Breast epithelium (tissue), 3 donors: ENCODE data around the gene AP3M1.

Experiments used
- POLR2A ChIP-seq: fragments of 450-650 bp; IDR thresholded peaks from one replicate; pipeline ENCODE4 v1.6.1; 2016; ENCODE audit warnings: antibody characterized with exemption, mild to moderate bottlenecking, moderate library complexity
- TF ChIP-seq, protein P1 (sequence below), 3 donors: fragments of 450-650 bp; IDR thresholded peaks; one replicate each; pipeline ENCODE4 v1.5.1; 2016 to 2017; ENCODE audit warnings: antibody characterized with exemption in 3 of 3, mild to moderate bottlenecking in 3 of 3, moderate library complexity in 3 of 3

DNA sequence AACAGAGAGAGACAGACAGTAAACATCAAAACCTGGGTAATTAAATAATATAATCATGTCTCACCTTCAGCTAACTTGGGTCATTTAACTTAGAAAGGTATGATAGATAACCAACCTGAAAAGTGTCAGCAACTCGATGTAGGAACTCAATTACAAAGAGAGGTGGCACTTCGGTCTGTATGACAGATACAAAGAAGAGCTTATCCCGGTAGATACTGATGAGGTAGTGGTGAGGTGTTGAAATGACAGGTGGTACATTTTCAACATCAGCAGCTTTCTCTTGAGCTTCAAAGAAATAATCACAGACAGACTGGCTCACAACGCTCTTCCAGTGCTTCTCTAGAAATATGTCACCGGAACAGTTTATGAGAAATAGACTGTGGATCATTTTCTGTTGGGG lies 12.6 kb downstream of the AP3M1 start:
- no peak for TF ChIP-seq POLR2A
- TF ChIP-seq, protein P1, sequence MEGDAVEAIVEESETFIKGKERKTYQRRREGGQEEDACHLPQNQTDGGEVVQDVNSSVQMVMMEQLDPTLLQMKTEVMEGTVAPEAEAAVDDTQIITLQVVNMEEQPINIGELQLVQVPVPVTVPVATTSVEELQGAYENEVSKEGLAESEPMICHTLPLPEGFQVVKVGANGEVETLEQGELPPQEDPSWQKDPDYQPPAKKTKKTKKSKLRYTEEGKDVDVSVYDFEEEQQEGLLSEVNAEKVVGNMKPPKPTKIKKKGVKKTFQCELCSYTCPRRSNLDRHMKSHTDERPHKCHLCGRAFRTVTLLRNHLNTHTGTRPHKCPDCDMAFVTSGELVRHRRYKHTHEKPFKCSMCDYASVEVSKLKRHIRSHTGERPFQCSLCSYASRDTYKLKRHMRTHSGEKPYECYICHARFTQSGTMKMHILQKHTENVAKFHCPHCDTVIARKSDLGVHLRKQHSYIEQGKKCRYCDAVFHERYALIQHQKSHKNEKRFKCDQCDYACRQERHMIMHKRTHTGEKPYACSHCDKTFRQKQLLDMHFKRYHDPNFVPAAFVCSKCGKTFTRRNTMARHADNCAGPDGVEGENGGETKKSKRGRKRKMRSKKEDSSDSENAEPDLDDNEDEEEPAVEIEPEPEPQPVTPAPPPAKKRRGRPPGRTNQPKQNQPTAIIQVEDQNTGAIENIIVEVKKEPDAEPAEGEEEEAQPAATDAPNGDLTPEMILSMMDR (IDR thresholded peaks at IDR 0.05), result no peak
